Measurements from ENCODE around the gene GAREM1.
"Not testable (repeated sequence)": the region's sequence is repeated elsewhere in the genome, so short reads cannot be mapped to it uniquely, and the experiment has no call there.

The GAREM1 gene

GRCh38 chr18:32326450-32327308 lies 144.0 kb downstream of the GAREM1 start:
- DNase-seq (ENCODE audit: low read depth): no peak

GRCh38 chr18:32324181-32324580 lies 146.5 kb downstream of the GAREM1 start:
- no peak for DNase-seq (ENCODE audit: low read depth)

GRCh38 chr18:32321826-32322225 lies 148.9 kb downstream of the GAREM1 start:
- no peak for DNase-seq (ENCODE audit: low read depth)

GRCh38 chr18:32319084-32319483 lies 151.6 kb downstream of the GAREM1 start:
- no peak for DNase-seq (ENCODE audit: low read depth)

- no peak for DNase-seq (ENCODE audit: low read depth)
Measured at GRCh38 chr18:32318581-32318980, 152.1 kb downstream of the GAREM1 start.

- DNase-seq (ENCODE audit: low read depth): no peak
Measured at GRCh38 chr18:32317651-32318050, 153.0 kb downstream of the GAREM1 start.

- no peak for DNase-seq (ENCODE audit: low read depth)
Measured at GRCh38 chr18:32315881-32316280, 154.8 kb downstream of the GAREM1 start.

GRCh38 chr18:32310774-32311173 lies 159.9 kb downstream of the GAREM1 start:
- DNase-seq (ENCODE audit: low read depth): no peak

GRCh38 chr18:32310101-32310500 lies 160.6 kb downstream of the GAREM1 start:
- no peak for DNase-seq (ENCODE audit: low read depth)

GRCh38 chr18:32308493-32309120 lies 162.1 kb downstream of the GAREM1 start:
- DNase-seq (ENCODE audit: low read depth): no peak

- DNase-seq (ENCODE audit: low read depth): no peak
Measured at GRCh38 chr18:32303400-32303799, 167.3 kb downstream of the GAREM1 start.

- no peak for DNase-seq (ENCODE audit: low read depth)
Measured at GRCh38 chr18:32302806-32303205, 167.9 kb downstream of the GAREM1 start.

GRCh38 chr18:32301976-32302743 lies 168.5 kb downstream of the GAREM1 start:
- no peak for DNase-seq (ENCODE audit: low read depth)

- no peak for DNase-seq (ENCODE audit: low read depth)
Measured at GRCh38 chr18:32301361-32301760, 169.3 kb downstream of the GAREM1 start.

- no peak for DNase-seq (ENCODE audit: low read depth)
Measured at GRCh38 chr18:32300914-32301313, 169.8 kb downstream of the GAREM1 start.

GRCh38 chr18:32299484-32299883 lies 171.2 kb downstream of the GAREM1 start:
- no peak for DNase-seq (ENCODE audit: low read depth)

- no peak for DNase-seq (ENCODE audit: low read depth)
Measured at GRCh38 chr18:32298171-32298667, 172.5 kb downstream of the GAREM1 start.

- no peak for DNase-seq (ENCODE audit: low read depth)
Measured at GRCh38 chr18:32297579-32298170, 173.0 kb downstream of the GAREM1 start.

- no peak for DNase-seq (ENCODE audit: low read depth)
Measured at GRCh38 chr18:32296851-32297250, 173.8 kb downstream of the GAREM1 start.

GRCh38 chr18:32295604-32296003 lies 175.1 kb downstream of the GAREM1 start:
- DNase-seq (ENCODE audit: low read depth): no peak

- DNase-seq (ENCODE audit: low read depth): no peak
Measured at GRCh38 chr18:32293107-32293506, 177.6 kb downstream of the GAREM1 start.

GRCh38 chr18:32291623-32292022 lies 179.1 kb downstream of the GAREM1 start:
- DNase-seq (ENCODE audit: low read depth): not testable (repeated sequence)

All from stimulated activated CD8-positive, alpha-beta memory T cell treated with anti-CD3 and anti-CD28 coated beads, Interleukin-12 subunit alpha, Interleukin-12 subunit beta, amount 100 ng/mL, for 4 hours (primary cell).